ENCODE results near the gene GNG13. TPM values are rescaled to one million over a fixed set of nuclear protein-coding genes. Genes with fewer than 3 reads are reported as not detected.

GNG13 gene
- total and polyA plus RNA-seq, 2 of the 4 experiments (the other 2 are of a cell fraction) = not detected

DNA sequence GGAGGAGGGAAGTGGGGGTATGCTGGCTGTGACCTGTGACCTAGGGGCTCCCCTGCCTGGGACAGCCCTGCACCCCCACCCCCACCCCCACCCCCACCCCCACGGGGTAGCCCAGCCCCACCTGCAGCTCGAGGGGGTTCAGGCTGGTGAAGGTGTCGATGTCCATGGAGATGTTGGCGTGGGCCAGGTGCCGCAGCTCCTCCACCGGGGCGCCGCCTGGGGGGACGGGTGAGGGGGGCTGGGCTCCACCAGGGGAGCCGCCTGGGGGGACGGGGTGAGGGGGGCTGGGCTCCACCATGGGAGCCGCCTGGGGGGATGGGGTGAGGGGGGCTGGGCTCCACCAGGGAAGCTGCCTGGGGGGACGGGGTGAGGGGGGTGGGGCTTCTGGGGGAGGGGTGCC lies 30.1 kb downstream of the GNG13 start:
- in situ Hi-C loops (cut with MboI; ENCODE audit: low sequenced_read_pairs) = no loop called here
- BruUV-seq (replicated peaks) = no TSS peak
- no peak for TF ChIP-seq MXI1 (IDR thresholded peaks at IDR 0.05; ENCODE audit: borderline replicate concordance, low read depth, low read length)
- no peak for TF ChIP-seq MAZ (IDR thresholded peaks at IDR 0.05; ENCODE audit: borderline replicate concordance, low read depth, low read length)
- no peak for TF ChIP-seq BHLHE40 (IDR thresholded peaks at IDR 0.05; ENCODE audit: low read depth, low read length)
- TF ChIP-seq RFX5 (IDR thresholded peaks at IDR 0.05; ENCODE audit: low read depth, low read length) = no peak
- TF ChIP-seq POLR2A (IDR thresholded peaks at IDR 0.05; ENCODE audit: low read depth, low read length) = no peak
- TF ChIP-seq, protein P1, sequence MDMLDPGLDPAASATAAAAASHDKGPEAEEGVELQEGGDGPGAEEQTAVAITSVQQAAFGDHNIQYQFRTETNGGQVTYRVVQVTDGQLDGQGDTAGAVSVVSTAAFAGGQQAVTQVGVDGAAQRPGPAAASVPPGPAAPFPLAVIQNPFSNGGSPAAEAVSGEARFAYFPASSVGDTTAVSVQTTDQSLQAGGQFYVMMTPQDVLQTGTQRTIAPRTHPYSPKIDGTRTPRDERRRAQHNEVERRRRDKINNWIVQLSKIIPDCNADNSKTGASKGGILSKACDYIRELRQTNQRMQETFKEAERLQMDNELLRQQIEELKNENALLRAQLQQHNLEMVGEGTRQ (IDR thresholded peaks at IDR 0.05; ENCODE audit: low read depth, low read length) = no peak
- TF ChIP-seq FOS (IDR thresholded peaks at IDR 0.05; ENCODE audit: low read depth, low read length) = no peak
- no peak for TF ChIP-seq SMC3 (IDR thresholded peaks at IDR 0.05; ENCODE audit: low read depth, low read length)
- TF ChIP-seq CHD1 (IDR thresholded peaks at IDR 0.05; ENCODE audit: low read depth, low read length) = no peak
- TF ChIP-seq RCOR1 (IDR thresholded peaks at IDR 0.05; ENCODE audit: insufficient replicate concordance, low read length) = no peak
- no peak for TF ChIP-seq NFE2L2 (IDR thresholded peaks at IDR 0.05; ENCODE audit: low read depth, low read length)
- no peak for TF ChIP-seq CEBPB (IDR thresholded peaks at IDR 0.05; ENCODE audit: low read depth, low read length)

More for the DNA sequence above, 30.1 kb downstream of the GNG13 start:
- Histone ChIP-seq H2BK20ac (ENCODE audit: low read depth, low read length) (no peak overlapping the region), H3K23ac (ENCODE audit: low read depth, low read length) (no peak overlapping the region), H3K4me2 (ENCODE audit: low read depth, low read length) (no peak overlapping the region), H2AFZ (replicated peaks; ENCODE audit: low read length, poor library complexity) (no peak overlapping the region), H3K36me3 (ENCODE audit: control insufficient read depth, insufficient read depth, low read length) (no peaks in the 10 kb centered on the region), H3K4me3 (ENCODE audit: insufficient read depth, low read depth, low read length) (no peak overlapping the region), H3K14ac (replicated peaks; ENCODE audit: low read depth, low read length) (no peak overlapping the region), H2AK5ac (ENCODE audit: low read depth, low read length) (no peak overlapping the region), H3K56ac (ENCODE audit: extremely low read depth, insufficient read depth, low read length) (no peak overlapping the region), H3K27ac (ENCODE audit: insufficient read depth, low read length) (no peak overlapping the region), H4K20me1 (ENCODE audit: insufficient read depth, low read length) (no peaks in the 10 kb centered on the region), H3K4ac (ENCODE audit: low read depth, low read length) (no peak overlapping the region), H4K91ac (ENCODE audit: insufficient read depth, low read depth, low read length) (no peak overlapping the region), H3K79me1 (ENCODE audit: low read depth in 1 of 2, low read length in 2 of 2) (no peaks in the 10 kb centered on the region), H3K4me1 (ENCODE audit: control insufficient read depth, insufficient read depth, low read length) (no peaks in the 10 kb centered on the region), H3K9me3 (ENCODE audit: control insufficient read depth, insufficient read depth, low read length) (no peaks in the 10 kb centered on the region), H3K9me1 (ENCODE audit: insufficient read depth, low read length) (no peaks in the 10 kb centered on the region), H3K9ac (ENCODE audit: low read depth, low read length) (no peak overlapping the region), H4K5ac (ENCODE audit: low read depth, low read length) (no peak overlapping the region), H2BK5ac (ENCODE audit: low read depth, low read length, poor library complexity, severe bottlenecking) (no peak overlapping the region), H3K18ac (ENCODE audit: low read depth, low read length) (no peak overlapping the region), H2AK9ac (replicated peaks; ENCODE audit: low read depth, low read length, poor library complexity) (no peak overlapping the region), H4K8ac (ENCODE audit: low read depth in 2 of 2, low read length in 2 of 2) (no peak overlapping the region), H2BK15ac (ENCODE audit: low read depth, low read length) (no peak overlapping the region), H3K27me3 (ENCODE audit: control insufficient read depth, insufficient read depth, low read length) (no peaks in the 10 kb centered on the region), H2BK120ac (ENCODE audit: low read depth, low read length) (no peak overlapping the region)
- POLR2A ChIA-PET (ENCODE audit: unreplicated experiment) = no interaction called here
- ATAC-seq (ENCODE audit: low read depth) (no peak), DNase-seq (no peak)
- CTCF ChIA-PET = no interaction called here
- dilution Hi-C loops (cut with HindIII; ENCODE audit: low sequenced_read_pairs, unreplicated experiment) (no loop called here), intact Hi-C loops (cut with micrococcal nuclease) (no loop called here)
- no CpG with 5 or more reads among the region's 13 CpGs for WGBS, 2 experiments (ENCODE audit: extremely low coverage in 2 of 2, insufficient read length in 1 of 2)

Data from IMR-90 (cell line).